Measurements from ENCODE around the gene TSPEAR.

The TSPEAR gene

GRCh38 chr21:44475266-44475845 is 236.0 kb downstream of the TSPEAR start:
- no peak for TF ChIP-seq POLR2A (IDR thresholded peaks at IDR 0.05; ENCODE audit: low read depth, low read length)
- TF ChIP-seq POU2F2 (IDR thresholded peaks at IDR 0.05; ENCODE audit: low read depth, low read length) = no peak
- no peak for TF ChIP-seq TAF1 (IDR thresholded peaks at IDR 0.05; ENCODE audit: low read depth, low read length)
- no peak for TF ChIP-seq SPI1 (IDR thresholded peaks at IDR 0.05; ENCODE audit: low read depth, low read length)
- FAIRE-seq = no peak
- DNase-seq (ENCODE audit: insufficient read length, low spot score) = no peak

GRCh38 chr21:44473915-44474555 is 237.3 kb downstream of the TSPEAR start:
- TF ChIP-seq POLR2A (IDR thresholded peaks at IDR 0.05; ENCODE audit: low read depth, low read length) (no peak), TAF1 (IDR thresholded peaks at IDR 0.05; ENCODE audit: low read depth, low read length) (no peak)
- no peak for FAIRE-seq
- no peak for DNase-seq (ENCODE audit: insufficient read length, low spot score)

GRCh38 chr21:44471996-44472395 is 239.4 kb downstream of the TSPEAR start:
- FAIRE-seq = no peak
- no peak for TF ChIP-seq POLR2A (IDR thresholded peaks at IDR 0.05; ENCODE audit: low read depth, low read length)
- no peak for TF ChIP-seq SPI1 (IDR thresholded peaks at IDR 0.05; ENCODE audit: low read depth, low read length)
- TF ChIP-seq TAF1 (IDR thresholded peaks at IDR 0.05; ENCODE audit: low read depth, low read length) = no peak
- no peak for TF ChIP-seq PAX5 (IDR thresholded peaks at IDR 0.05; ENCODE audit: insufficient read depth, low read length, severe bottlenecking)
- TF ChIP-seq POU2F2 (IDR thresholded peaks at IDR 0.05; ENCODE audit: low read depth, low read length) = no peak
- no peak for TF ChIP-seq POLR2AphosphoS5 (IDR thresholded peaks at IDR 0.05; ENCODE audit: low read depth, low read length)
- no peak for DNase-seq (ENCODE audit: insufficient read length, low spot score)

GRCh38 chr21:44471341-44471740 is 240.0 kb downstream of the TSPEAR start:
- DNase-seq (ENCODE audit: insufficient read length, low spot score) (no peak), FAIRE-seq (no peak)
- TF ChIP-seq TAF1 (IDR thresholded peaks at IDR 0.05; ENCODE audit: low read depth, low read length) = no peak
- TF ChIP-seq PAX5 (IDR thresholded peaks at IDR 0.05; ENCODE audit: insufficient read depth, low read length, severe bottlenecking) = no peak
- TF ChIP-seq POLR2AphosphoS5 (IDR thresholded peaks at IDR 0.05; ENCODE audit: low read depth, low read length) = no peak
- no peak for TF ChIP-seq POLR2A (IDR thresholded peaks at IDR 0.05; ENCODE audit: low read depth, low read length)

- FAIRE-seq = no peak
- no peak for DNase-seq (ENCODE audit: insufficient read length, low spot score)
- TF ChIP-seq SPI1 (IDR thresholded peaks at IDR 0.05; ENCODE audit: low read depth, low read length) = no peak
- no peak for TF ChIP-seq POLR2A (IDR thresholded peaks at IDR 0.05; ENCODE audit: low read depth, low read length)
- TF ChIP-seq POU2F2 (IDR thresholded peaks at IDR 0.05; ENCODE audit: low read depth, low read length) = no peak
- TF ChIP-seq POLR2AphosphoS5 (IDR thresholded peaks at IDR 0.05; ENCODE audit: low read depth, low read length) = no peak
- TF ChIP-seq TAF1 (IDR thresholded peaks at IDR 0.05; ENCODE audit: low read depth, low read length) = no peak
- no peak for TF ChIP-seq PAX5 (IDR thresholded peaks at IDR 0.05; ENCODE audit: insufficient read depth, low read length, severe bottlenecking)
Measured at GRCh38 chr21:44467859-44468195, 243.5 kb downstream of the TSPEAR start.

- no peak for TF ChIP-seq PAX5 (IDR thresholded peaks at IDR 0.05; ENCODE audit: insufficient read depth, low read length, severe bottlenecking)
- no peak for TF ChIP-seq POLR2AphosphoS5 (IDR thresholded peaks at IDR 0.05; ENCODE audit: low read depth, low read length)
- TF ChIP-seq SPI1 (IDR thresholded peaks at IDR 0.05; ENCODE audit: low read depth, low read length) = no peak
- no peak for TF ChIP-seq POLR2A (IDR thresholded peaks at IDR 0.05; ENCODE audit: low read depth, low read length)
- TF ChIP-seq TAF1 (IDR thresholded peaks at IDR 0.05; ENCODE audit: low read depth, low read length) = no peak
- no peak for TF ChIP-seq POU2F2 (IDR thresholded peaks at IDR 0.05; ENCODE audit: low read depth, low read length)
- DNase-seq (ENCODE audit: insufficient read length, low spot score) (no peak), FAIRE-seq (no peak)
Measured at GRCh38 chr21:44466996-44467858, 244.1 kb downstream of the TSPEAR start.

- DNase-seq (ENCODE audit: insufficient read length, low spot score) (no peak), FAIRE-seq (no peak)
- TF ChIP-seq PAX5 (IDR thresholded peaks at IDR 0.05; ENCODE audit: insufficient read depth, low read length, severe bottlenecking) (no peak), TAF1 (IDR thresholded peaks at IDR 0.05; ENCODE audit: low read depth, low read length) (no peak), POLR2AphosphoS5 (IDR thresholded peaks at IDR 0.05; ENCODE audit: low read depth, low read length) (no peak), POLR2A (IDR thresholded peaks at IDR 0.05; ENCODE audit: low read depth, low read length) (no peak), POU2F2 (IDR thresholded peaks at IDR 0.05; ENCODE audit: low read depth, low read length) (no peak), SPI1 (IDR thresholded peaks at IDR 0.05; ENCODE audit: low read depth, low read length) (no peak)
Measured at GRCh38 chr21:44466351-44466954, 244.9 kb downstream of the TSPEAR start.

GRCh38 chr21:44464351-44464750 is 247.0 kb downstream of the TSPEAR start:
- DNase-seq (ENCODE audit: insufficient read length, low spot score) (no peak), FAIRE-seq (no peak)
- TF ChIP-seq POLR2A (IDR thresholded peaks at IDR 0.05; ENCODE audit: low read depth, low read length) (no peak), POU2F2 (IDR thresholded peaks at IDR 0.05; ENCODE audit: low read depth, low read length) (no peak), POLR2AphosphoS5 (IDR thresholded peaks at IDR 0.05; ENCODE audit: low read depth, low read length) (no peak), TAF1 (IDR thresholded peaks at IDR 0.05; ENCODE audit: low read depth, low read length) (no peak), SPI1 (IDR thresholded peaks at IDR 0.05; ENCODE audit: low read depth, low read length) (no peak), PAX5 (IDR thresholded peaks at IDR 0.05; ENCODE audit: insufficient read depth, low read length, severe bottlenecking) (no peak)

- FAIRE-seq (no peak), DNase-seq (ENCODE audit: insufficient read length, low spot score) (no peak)
- TF ChIP-seq POU2F2 (IDR thresholded peaks at IDR 0.05; ENCODE audit: low read depth, low read length) = no peak
- TF ChIP-seq POLR2A (IDR thresholded peaks at IDR 0.05; ENCODE audit: low read depth, low read length) = no peak
- no peak for TF ChIP-seq PAX5 (IDR thresholded peaks at IDR 0.05; ENCODE audit: insufficient read depth, low read length, severe bottlenecking)
- no peak for TF ChIP-seq SPI1 (IDR thresholded peaks at IDR 0.05; ENCODE audit: low read depth, low read length)
- TF ChIP-seq POLR2AphosphoS5 (IDR thresholded peaks at IDR 0.05; ENCODE audit: low read depth, low read length) = no peak
- no peak for TF ChIP-seq TAF1 (IDR thresholded peaks at IDR 0.05; ENCODE audit: low read depth, low read length)
Measured at GRCh38 chr21:44463724-44464123, 247.6 kb downstream of the TSPEAR start.
